Heart left ventricle (tissue), 16 donors: ENCODE data around the gene DND1. TPM values are rescaled to one million over a fixed set of nuclear protein-coding genes. Genes with fewer than 3 reads are reported as not detected.

Source experiments
- ATAC-seq, 4 donors: fragments of 200-7000 bp; cut with Tn5 transposase; one replicate each; pipeline ENCODE4 v1.9.1; 2020 to 2022; ENCODE audit warnings: moderate library complexity in 4 of 4, mild to moderate bottlenecking in 3 of 4, moderate number of reproducible peaks in 1 of 4
- DNase-seq, 5 donors: peaks; one replicate each; pipeline ENCODE4 v3.0.0-alpha.2; 2020
- H3K27ac ChIP-seq, 12 donors: fragments of 200-600 bp; sonication (generic) in 4 of 12; one replicate each; pipeline versions ENCODE4 v1.5.0 to v1.8.0; 2016 to 2022; ENCODE audit warnings: mild to moderate bottlenecking in 2 of 12
- H3K27me3 ChIP-seq, 9 donors: fragments of 200-600 bp; sonication (generic) in 2 of 9; one replicate each; pipeline versions ENCODE4 v1.5.1 to v1.8.0; 2016 to 2022; ENCODE audit warnings: mild to moderate bottlenecking in 3 of 9
- H3K36me3 ChIP-seq, 9 donors: fragments of 200-600 bp; sonication (generic) in 2 of 9; one replicate each; pipeline versions ENCODE4 v1.5.0 to v1.8.0; 2018 to 2022; ENCODE audit warnings: mild to moderate bottlenecking in 2 of 9
- H3K4me1 ChIP-seq, 12 donors: fragments of 200-600 bp; sonication (generic) in 4 of 12; one replicate each; pipeline versions ENCODE4 v1.5.0 to v1.8.0; 2016 to 2022; ENCODE audit warnings: mild to moderate bottlenecking in 3 of 12
- H3K4me3 ChIP-seq, 12 donors: fragments of 200-600 bp; sonication (generic) in 4 of 12; one replicate each; pipeline versions ENCODE4 v1.5.0 to v1.8.0; 2017 to 2022; ENCODE audit warnings: mild to moderate bottlenecking in 9 of 12, moderate library complexity in 4 of 12
- H3K9me3 ChIP-seq, 12 donors: fragments of 200-600 bp; sonication (generic) in 4 of 12; one replicate each; pipeline versions ENCODE4 v1.5.0 to v1.8.0; 2016 to 2022; ENCODE audit warnings: mild to moderate bottlenecking in 1 of 12
- CTCF ChIP-seq, 12 donors: fragments of 200-600 bp; sonication (generic) in 4 of 12; IDR thresholded peaks; one replicate each; pipeline versions ENCODE4 v1.5.0 to v1.8.0; 2018 to 2022; ENCODE audit warnings: antibody characterized with exemption in 12 of 12, mild to moderate bottlenecking in 5 of 12
- POLR2A ChIP-seq, 2 donors: fragments of 450-650 bp; IDR thresholded peaks; one replicate each; pipeline ENCODE4 v1.6.1; 2017; ENCODE audit warnings: antibody characterized with exemption in 2 of 2, mild to moderate bottlenecking in 2 of 2, moderate library complexity in 2 of 2
- WGBS, 4 donors: extraction: QIAGEN DNeasy Blood & Tissue Kit in 2 of 4; methylation state at CpG; one replicate each; pipeline versions ENCODE4 v1.1.5 to v1.1.7; 2013 to 2018; 5-methylcytosine and 5-hydroxymethylcytosine counted together
- intact Hi-C, 10 donors: fragments of 100-400 bp; cut with DNase I; formaldehyde crosslinking; loops; one replicate each; pipeline versions ENCODE4 v1.11.1 to v1.14.2; 2022
- polyA plus RNA-seq, 2 donors: library from polyadenylated mRNA; stranded (reverse); fragments of 200-250 nt; gene quantifications; one replicate each; pipeline ENCODE4 v1.2.3, GENCODE V29; 2013
- total RNA-seq, 9 donors: library from RNA; depleted of rRNA in 2 of 9; stranded (reverse); fragments of >200 nt in 2 of 9; fragmentation: NEBNext Ultra II Directional in 3 of 9; extraction: Animal tissue kit (Norgen Biotek cat#: 25700) in 3 of 9; gene quantifications; one replicate each; pipeline versions ENCODE4 v1.1.0 to v1.2.4, GENCODE V29; 2016 to 2023
- donor health status: ischemic (EF 13 %, LVEDD 7.1; RV severe dilation, severe dysfunction).
- donor health status: healthy with polysubstance abuse.
- donor health status: DM: no; HTN: yes; CAD: no.
- donor health status: DM: no; HTN: no; CAD: no.
- donor health status: ischemic (EF 25% LVEDD 6.9; RV normal size, moderate dysfunction).
- donor health status: ischemic (EF 25% LVEDD 5.7; RV mildly dilated, moderate dysfunction).
- donor health status: healthy.
- donor health status: DM: yes; HTN: yes; CAD: no.
- donor health status: ischemic (EF 35%, LVEDD 5.7; RV mildly dilated, moderate dysfunction).
- donor health status: nonischemic (EF 11% LVEDD 7.7; RV severe dilation, severe dysfunction).
- donor health status: DM: yes; HTN: yes; CAD: no.
- donor health status: PGD.
- donor health status: ischemic (EF 29% LVEDD 5.4; RV normal size, mild dysfunction).
- donor health status: nonischemic (EF 23%, LVEDD 6.1; RV moderate dilation, normal function).

DND1 gene
- total and polyA plus RNA-seq, 11 donors = 0.16 to 0.95 (median 0.52) TPM; not detected in 2

GRCh38 chr5:140677947-140678346 lies 4.6 kb upstream of the DND1 start:
- TF ChIP-seq CTCF (IDR thresholded peaks at IDR 0.05) = no peak
- TF ChIP-seq POLR2A (IDR thresholded peaks at IDR 0.05) = no peak
- Histone ChIP-seq H3K36me3 (peaks cover 0 to 99% (median 96%) of the 10 kb centered on the region in 9 donors), H3K4me3 (no peak overlapping the region), H3K4me1 (no peaks in the 10 kb centered on the region), H3K27ac (no peak overlapping the region), H3K9me3 (no peaks in the 10 kb centered on the region), H3K27me3 (no peaks in the 10 kb centered on the region)
- ATAC-seq (no peak), DNase-seq (no peak)
- WGBS, 4 donors = 79 to 100% (median 97%) methylated on average over 3 of the region's 3 CpGs
- intact Hi-C loops = no loop called here

GRCh38 chr5:140674629-140675028 lies 1.3 kb upstream of the DND1 start:
- no peaks in the 10 kb centered on the region for H3K9me3 ChIP-seq
- H3K27me3 ChIP-seq = no peaks in the 10 kb centered on the region
- intact Hi-C loops = no loop called here
- 92 to 100% (median 95%) methylated on average over 4 of the region's 4 CpGs for WGBS, 4 donors
- no peak overlapping the region for H3K27ac ChIP-seq
- DNase-seq = no peak
- no peak overlapping the region for H3K4me3 ChIP-seq
- no peak for ATAC-seq
- H3K4me1 ChIP-seq = peaks cover 0 to 3% (median 0%) of the 10 kb centered on the region in 12 donors
- no peak for TF ChIP-seq POLR2A (IDR thresholded peaks at IDR 0.05)
- TF ChIP-seq CTCF (IDR thresholded peaks at IDR 0.05) = no peak
- peaks cover 0 to 96% (median 87%) of the 10 kb centered on the region in 9 donors for H3K36me3 ChIP-seq

- Histone ChIP-seq H3K9me3 (no peaks in the 10 kb centered on the region), H3K36me3 (peaks cover 0 to 96% (median 87%) of the 10 kb centered on the region in 9 donors), H3K27me3 (no peaks in the 10 kb centered on the region), H3K4me1 (peaks cover 0 to 3% (median 0%) of the 10 kb centered on the region in 12 donors), H3K27ac (no peak overlapping the region), H3K4me3 (no peak overlapping the region)
- TF ChIP-seq CTCF (IDR thresholded peaks at IDR 0.05) (no peak), POLR2A (IDR thresholded peaks at IDR 0.05) (no peak)
- intact Hi-C loops = no loop called here
- WGBS, 4 donors = 78 to 97% (median 91%) methylated on average over 2 of the region's 2 CpGs
- no peak for ATAC-seq
- DNase-seq = no peak
Observed at GRCh38 chr5:140674211-140674610, 835 bp upstream of the DND1 start.

DNA sequence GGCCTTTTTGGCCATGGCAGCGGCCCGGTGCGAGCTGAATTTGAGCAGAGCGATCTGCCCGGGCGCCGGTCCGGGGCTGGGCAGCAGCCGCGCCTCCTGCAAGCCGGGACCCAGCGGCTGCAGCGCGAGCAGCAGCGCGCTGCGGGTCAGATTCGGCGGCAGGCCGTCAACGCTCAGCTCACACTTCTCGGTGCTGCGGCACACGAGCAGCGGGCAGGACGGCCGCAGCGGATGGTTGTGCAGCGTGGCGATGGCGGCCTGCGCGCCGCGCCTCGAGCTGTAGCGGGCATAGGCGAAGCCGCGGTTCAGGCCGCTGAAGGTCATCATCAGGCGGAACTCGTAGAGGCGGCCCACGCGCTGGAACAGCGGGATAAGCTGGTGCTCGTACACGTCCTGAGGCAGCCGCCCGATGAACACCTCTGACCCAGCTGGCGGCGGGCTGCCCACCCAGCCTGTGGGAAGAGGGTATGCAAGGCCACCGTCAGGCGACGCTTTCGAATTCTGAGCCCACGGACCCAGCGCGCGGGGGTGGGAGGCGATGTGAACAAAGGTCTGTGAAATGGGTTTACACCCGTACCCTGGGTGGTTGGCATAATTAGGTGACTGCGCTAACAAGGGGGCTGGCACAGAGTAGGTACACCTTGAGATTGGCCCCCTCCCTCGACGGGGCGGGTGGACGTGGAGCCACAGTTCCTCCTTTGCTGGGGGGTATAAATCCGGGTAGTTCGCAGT lies 755 bp downstream of the DND1 start:
- ATAC-seq = peak in 3 of 4 donors; percentile 30 to 46 (median 43)
- 60 to 66% (median 65%) methylated on average over 67 to 70 of the region's 70 CpGs for WGBS, 4 donors
- peak overlapping the region in 3 of 12 donors; percentile 24 to 31 (median 26) for H3K4me3 ChIP-seq
- no peaks in the 10 kb centered on the region for H3K27me3 ChIP-seq
- DNase-seq = peak in 3 of 5 donors; percentile 34 to 66 (median 57)
- TF ChIP-seq POLR2A (IDR thresholded peaks at IDR 0.05) = no peak
- no peak for TF ChIP-seq CTCF (IDR thresholded peaks at IDR 0.05)
- intact Hi-C loops = no loop called here
- H3K27ac ChIP-seq = no peak overlapping the region
- H3K4me1 ChIP-seq = peaks cover 0 to 4% (median 0%) of the 10 kb centered on the region in 12 donors
- H3K9me3 ChIP-seq = no peaks in the 10 kb centered on the region
- H3K36me3 ChIP-seq = peaks cover 0 to 95% (median 89%) of the 10 kb centered on the region in 9 donors
